ENCODE data around the gene WDSUB1.

WDSUB1 gene

DNA sequence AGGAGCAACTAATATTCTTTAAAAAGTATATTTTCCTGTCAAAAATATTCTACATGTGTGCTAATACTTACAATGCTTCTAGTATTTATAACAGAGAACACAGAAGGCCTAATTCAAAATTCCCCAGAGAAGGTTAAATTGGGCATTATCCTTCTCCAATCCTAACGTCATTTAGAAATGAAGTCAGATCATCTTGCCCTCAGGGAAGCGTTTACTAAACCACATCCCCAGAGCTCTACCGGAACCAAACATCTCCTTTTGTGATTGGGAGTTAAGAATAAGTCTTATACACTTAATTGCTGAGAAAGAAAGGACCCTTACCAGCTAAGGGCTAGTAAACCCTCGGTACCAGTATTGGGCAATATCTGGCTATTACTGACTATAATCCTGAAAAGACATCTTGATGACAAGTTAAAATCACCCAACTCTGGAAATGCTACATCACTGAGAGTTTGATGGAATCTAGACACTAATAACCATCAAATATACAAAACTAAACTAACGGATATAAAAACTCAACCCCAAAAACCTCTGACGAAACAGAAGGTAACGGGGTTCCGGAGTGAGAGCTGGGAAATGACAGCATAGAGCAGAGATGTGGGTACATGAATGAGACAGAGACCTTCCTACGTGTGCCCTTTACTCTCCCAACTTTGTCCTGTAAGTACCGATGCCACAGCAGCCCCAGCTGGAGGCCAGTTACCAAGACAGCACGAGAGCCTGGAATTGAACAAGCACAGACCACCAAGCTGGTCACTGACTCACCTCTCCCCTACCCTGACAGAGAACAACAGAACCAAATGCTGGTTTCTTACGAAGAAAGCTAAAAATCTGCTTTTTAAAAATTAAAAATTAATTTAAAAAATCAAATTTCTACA lies 35.0 kb downstream of the WDSUB1 start:
- Histone ChIP-seq H3K27ac (no peak overlapping the region), H3K4me3 (no peak overlapping the region)
- no peak for TF ChIP-seq CTCF (IDR thresholded peaks at IDR 0.05)
- DNase-seq (ENCODE audit: low spot score) = no peak

DNA sequence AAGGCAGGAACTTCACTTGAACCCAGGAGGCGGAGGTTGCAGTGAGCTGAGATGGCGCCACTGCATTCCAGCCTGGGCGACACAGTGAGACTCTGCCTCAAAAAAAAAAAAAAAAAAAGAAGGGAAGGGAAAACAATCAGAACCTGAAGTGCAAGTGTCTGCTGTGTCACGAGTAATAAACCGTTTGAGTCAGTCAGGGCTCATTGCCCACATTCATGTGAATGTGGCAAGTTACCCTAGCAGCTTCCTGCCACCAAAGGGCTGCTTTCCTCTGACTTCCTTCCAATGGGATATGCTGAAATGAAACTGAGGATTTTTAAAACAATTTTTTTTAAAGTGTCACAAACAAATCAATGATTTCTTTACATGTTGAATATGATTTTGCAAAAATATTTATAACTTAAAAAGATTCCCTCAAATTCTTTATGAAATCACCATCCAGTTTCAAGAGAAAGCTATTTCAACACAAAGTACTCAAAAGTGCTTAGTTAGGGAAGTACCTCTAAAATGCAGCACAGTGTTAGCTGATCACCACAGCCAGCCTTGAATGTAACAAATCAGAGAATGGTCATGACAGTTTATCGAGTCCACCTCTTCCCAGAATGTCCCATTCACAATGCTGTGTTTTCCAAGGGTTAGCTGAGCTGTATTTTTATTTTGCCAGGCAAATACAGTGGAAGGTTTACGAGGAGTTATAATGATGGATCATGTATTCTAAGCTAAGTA lies 36.4 kb downstream of the WDSUB1 start:
- TF ChIP-seq CTCF (IDR thresholded peaks at IDR 0.05) = no peak
- no peak for DNase-seq (ENCODE audit: low spot score)
- H3K27ac ChIP-seq = peak overlapping the region; percentile 51 to 74
- H3K4me3 ChIP-seq = no peak overlapping the region

- TF ChIP-seq CTCF (IDR thresholded peaks at IDR 0.05) = no peak
- Histone ChIP-seq H3K27ac (no peak overlapping the region), H3K4me3 (no peak overlapping the region)
- DNase-seq (ENCODE audit: low spot score) = no peak
These were observed 40.0 kb downstream of the WDSUB1 start for GRCh38 chr2:159246325-159246988.

- Histone ChIP-seq H3K27ac (no peak overlapping the region), H3K4me3 (no peak overlapping the region)
- no peak for DNase-seq (ENCODE audit: low spot score)
- TF ChIP-seq CTCF (IDR thresholded peaks at IDR 0.05) = no peak
These were observed 43.0 kb downstream of the WDSUB1 start for GRCh38 chr2:159243529-159243928.

GRCh38 chr2:159234868-159235267 lies 51.6 kb downstream of the WDSUB1 start:
- H3K27ac ChIP-seq = no peak overlapping the region
- no peak overlapping the region for H3K4me3 ChIP-seq
- no peak for TF ChIP-seq CTCF (IDR thresholded peaks at IDR 0.05)
- no peak for DNase-seq (ENCODE audit: low spot score)

DNA sequence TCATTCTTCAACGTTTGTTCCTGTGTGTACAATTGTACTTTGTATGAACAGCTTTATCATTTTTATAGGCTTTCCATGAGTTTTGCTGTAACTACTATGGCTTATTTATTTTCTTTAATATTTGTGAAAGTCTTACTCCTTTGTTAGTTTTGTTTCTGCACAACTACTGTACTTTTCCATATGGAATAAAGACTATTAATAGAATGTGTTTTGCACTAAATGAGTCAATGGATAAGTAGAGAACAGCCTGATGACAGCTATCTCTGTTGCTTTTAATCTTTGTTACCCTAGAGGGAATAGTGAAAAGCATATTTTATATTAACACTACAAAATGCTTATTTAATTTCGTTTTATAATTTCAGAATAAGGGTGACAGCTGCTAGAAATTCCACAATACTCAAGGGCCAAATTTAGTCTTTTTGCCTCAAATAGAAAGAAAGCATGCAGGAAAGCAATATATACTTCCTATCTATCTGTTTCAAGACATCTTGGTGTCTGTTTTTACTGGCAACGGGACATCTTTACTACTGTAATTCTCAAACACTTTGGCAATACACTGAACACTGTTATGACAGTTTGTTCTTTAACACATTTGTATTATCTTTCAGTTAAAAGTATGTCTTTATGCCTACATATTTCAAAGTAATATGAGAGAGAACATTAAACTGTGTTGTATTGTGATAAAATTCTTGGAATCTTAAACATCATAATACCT lies 53.9 kb downstream of the WDSUB1 start:
- no peak overlapping the region for H3K4me3 ChIP-seq
- H3K27ac ChIP-seq = no peak overlapping the region
- TF ChIP-seq CTCF (IDR thresholded peaks at IDR 0.05) = no peak
- DNase-seq (ENCODE audit: low spot score) = no peak

Data from coronary artery (tissue), 2 donors.